Measurements from ENCODE around the gene LRP1.
A peak's percentile ranks its signal among the peaks of the same experiment; 100 is the strongest.

Gene LRP1

DNA sequence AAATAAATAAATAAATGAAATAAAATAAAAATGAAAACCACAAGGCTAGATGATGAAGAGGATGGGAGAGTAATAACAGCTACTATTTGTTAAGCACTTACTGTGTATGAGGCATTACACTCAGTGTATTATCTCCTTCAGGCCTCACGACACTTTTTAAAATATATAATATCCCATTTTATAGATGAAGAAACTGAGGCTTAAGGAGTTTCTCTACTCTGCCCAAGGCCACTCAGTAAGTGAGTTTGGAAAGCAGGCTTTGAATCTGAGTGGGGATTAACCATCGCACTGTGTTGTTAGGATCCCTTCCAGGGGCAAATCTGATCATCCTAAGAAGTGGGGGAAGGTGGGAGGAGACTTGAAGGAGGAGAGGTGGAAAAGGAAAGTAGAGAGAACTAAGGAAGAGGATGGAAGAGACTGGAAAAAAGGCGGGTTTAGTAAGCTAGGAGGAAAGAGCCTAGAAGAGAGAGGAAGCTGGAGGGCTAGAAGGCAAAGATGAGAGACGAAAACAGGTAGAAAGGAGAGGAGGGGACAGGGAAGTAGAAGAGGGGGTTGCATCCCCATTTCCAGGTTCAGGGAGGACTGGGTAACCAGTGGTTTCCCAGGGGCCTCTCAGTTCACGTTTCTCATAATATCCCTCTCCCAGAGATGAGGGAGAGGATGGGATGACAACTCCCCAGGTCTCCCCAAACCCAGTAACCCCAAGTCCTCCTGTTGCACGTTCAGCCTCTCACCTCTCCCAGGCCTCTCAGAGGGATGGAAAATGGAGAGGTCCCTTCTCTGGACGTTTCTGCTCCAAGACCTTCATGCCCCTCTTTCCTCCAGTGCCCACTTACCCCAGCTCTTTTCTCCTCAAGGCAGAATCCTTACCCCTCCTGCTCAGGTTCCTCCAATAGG is 18.8 kb upstream of the LRP1 start:
- TF ChIP-seq, protein P1, sequence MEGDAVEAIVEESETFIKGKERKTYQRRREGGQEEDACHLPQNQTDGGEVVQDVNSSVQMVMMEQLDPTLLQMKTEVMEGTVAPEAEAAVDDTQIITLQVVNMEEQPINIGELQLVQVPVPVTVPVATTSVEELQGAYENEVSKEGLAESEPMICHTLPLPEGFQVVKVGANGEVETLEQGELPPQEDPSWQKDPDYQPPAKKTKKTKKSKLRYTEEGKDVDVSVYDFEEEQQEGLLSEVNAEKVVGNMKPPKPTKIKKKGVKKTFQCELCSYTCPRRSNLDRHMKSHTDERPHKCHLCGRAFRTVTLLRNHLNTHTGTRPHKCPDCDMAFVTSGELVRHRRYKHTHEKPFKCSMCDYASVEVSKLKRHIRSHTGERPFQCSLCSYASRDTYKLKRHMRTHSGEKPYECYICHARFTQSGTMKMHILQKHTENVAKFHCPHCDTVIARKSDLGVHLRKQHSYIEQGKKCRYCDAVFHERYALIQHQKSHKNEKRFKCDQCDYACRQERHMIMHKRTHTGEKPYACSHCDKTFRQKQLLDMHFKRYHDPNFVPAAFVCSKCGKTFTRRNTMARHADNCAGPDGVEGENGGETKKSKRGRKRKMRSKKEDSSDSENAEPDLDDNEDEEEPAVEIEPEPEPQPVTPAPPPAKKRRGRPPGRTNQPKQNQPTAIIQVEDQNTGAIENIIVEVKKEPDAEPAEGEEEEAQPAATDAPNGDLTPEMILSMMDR (IDR thresholded peaks at IDR 0.05; ENCODE audit: borderline replicate concordance, insufficient read depth, low read depth, low read length): no peak
- peak overlapping the region; percentile 85 for H3K4me3 ChIP-seq (ENCODE audit: low read depth, low read length)

- H3K4me3 ChIP-seq (ENCODE audit: low read depth, low read length): peak overlapping the region; percentile 85
- TF ChIP-seq, protein P1 (IDR thresholded peaks at IDR 0.05; ENCODE audit: borderline replicate concordance, insufficient read depth, low read depth, low read length): 0 out of 2 replicates have a peak, but pooled peaks have one; percentile 4
These were observed 17.9 kb upstream of the LRP1 start for GRCh38 chr12:57110104-57111030.

DNA sequence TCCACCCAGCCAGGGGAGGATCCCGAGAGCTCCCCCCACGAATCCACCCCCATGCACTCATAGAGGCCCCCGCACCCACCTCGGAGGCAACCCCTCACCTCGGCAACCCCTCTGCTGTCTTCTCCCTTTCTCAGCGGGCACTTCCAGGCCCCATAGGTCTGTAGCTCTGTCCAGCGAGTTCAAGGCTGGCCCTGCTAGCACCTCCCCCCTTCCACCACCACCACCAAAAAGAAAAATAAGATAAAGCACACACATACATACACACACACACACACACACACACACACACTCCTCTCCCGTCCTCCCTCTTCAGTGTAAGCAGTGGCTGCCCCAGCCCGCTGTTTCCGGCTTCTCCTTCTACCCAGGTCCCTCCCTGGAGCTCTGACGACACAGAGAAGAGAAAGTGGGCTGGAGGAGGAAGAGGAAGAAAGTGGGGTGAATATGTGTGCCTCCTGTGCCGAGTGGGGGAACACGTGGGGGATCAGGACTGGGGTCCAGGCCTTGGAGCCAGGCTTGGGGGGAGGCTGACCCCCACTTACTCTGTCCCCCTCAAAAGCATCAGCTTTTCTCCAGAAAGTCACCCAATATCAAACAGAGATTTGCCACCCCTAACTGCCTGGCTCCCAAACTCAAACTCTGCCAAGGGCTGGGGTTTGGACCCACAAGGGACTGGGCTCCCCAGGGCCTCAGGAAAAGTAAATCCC is 17.1 kb upstream of the LRP1 start, which contains the start of gene STAT6:
Gene STAT6, minus strand, starts transcription at position 332 of the 704 bp plus-strand sequence. CDS start 3,084 bp downstream, outside the sequence.
- TF ChIP-seq, protein P1 (IDR thresholded peaks at IDR 0.05; ENCODE audit: borderline replicate concordance, insufficient read depth, low read depth, low read length): no peak
- peak within 1 kb of the TSS; percentile 85 for H3K4me3 ChIP-seq (ENCODE audit: low read depth, low read length)

GRCh38 chr12:57112492-57113294 is 15.6 kb upstream of the LRP1 start:
- H3K4me3 ChIP-seq (ENCODE audit: low read depth, low read length): no peak overlapping the region
- TF ChIP-seq, protein P1 (IDR thresholded peaks at IDR 0.05; ENCODE audit: borderline replicate concordance, insufficient read depth, low read depth, low read length): peak; percentile 75

GRCh38 chr12:57116580-57117281 is 11.6 kb upstream of the LRP1 start:
- TF ChIP-seq, protein P1 (IDR thresholded peaks at IDR 0.05; ENCODE audit: borderline replicate concordance, insufficient read depth, low read depth, low read length): no peak
- H3K4me3 ChIP-seq (ENCODE audit: low read depth, low read length): no peak overlapping the region

Measured in GM12875 (cell line).